GM19035 (cell line): ENCODE data around the gene TAB2.
"Not testable (repeated sequence)": the region's sequence is repeated elsewhere in the genome, so short reads cannot be mapped to it uniquely, and the experiment has no call there.

Source experiments
- ATAC-seq: cut with Tn5 transposase; IDR thresholded peaks from one replicate; pipeline ENCODE4 v1.9.1; 2021; ENCODE audit not compliant: unreplicated experiment

TAB2 gene

GRCh38 chr6:149439626-149440025, 122.1 kb downstream of the TAB2 start:
- ATAC-seq, result no peak

GRCh38 chr6:149440735-149441671, 123.5 kb downstream of the TAB2 start:
- no peak for ATAC-seq

- no peak for ATAC-seq
Measured at GRCh38 chr6:149441740-149442139, 124.2 kb downstream of the TAB2 start.

GRCh38 chr6:149443411-149444181, 126.1 kb downstream of the TAB2 start:
- ATAC-seq, result no peak

- not testable (repeated sequence) for ATAC-seq
Measured at GRCh38 chr6:149444360-149445094, 127.0 kb downstream of the TAB2 start.

GRCh38 chr6:149445095-149445466, 127.6 kb downstream of the TAB2 start:
- no peak for ATAC-seq

GRCh38 chr6:149445573-149445972, 128.1 kb downstream of the TAB2 start:
- no peak for ATAC-seq

- ATAC-seq, result no peak
Measured at GRCh38 chr6:149446791-149447376, 129.4 kb downstream of the TAB2 start.

GRCh38 chr6:149448821-149449453, 131.4 kb downstream of the TAB2 start:
- ATAC-seq, result no peak

- no peak for ATAC-seq
Measured at GRCh38 chr6:149449831-149450678, 132.5 kb downstream of the TAB2 start.

GRCh38 chr6:149450679-149451375, 133.3 kb downstream of the TAB2 start:
- ATAC-seq, result no peak

GRCh38 chr6:149451376-149452036, 134.0 kb downstream of the TAB2 start:
- ATAC-seq, result no peak

- ATAC-seq, result no peak
Measured at GRCh38 chr6:149452037-149452939, 134.8 kb downstream of the TAB2 start.

- ATAC-seq, result no peak
Measured at GRCh38 chr6:149453597-149454345, 136.3 kb downstream of the TAB2 start.

- no peak for ATAC-seq
Measured at GRCh38 chr6:149454346-149454848, 136.9 kb downstream of the TAB2 start.

- no peak for ATAC-seq
Measured at GRCh38 chr6:149455031-149455732, 137.7 kb downstream of the TAB2 start.
